Measurements from ENCODE around the gene KLC4. TPM values are rescaled to one million over a fixed set of nuclear protein-coding genes. Genes with fewer than 3 reads are reported as not detected.

Gene KLC4
- total and polyA plus RNA-seq, 12 donors = 17.9 to 43.7 (median 28.3) TPM

DNA sequence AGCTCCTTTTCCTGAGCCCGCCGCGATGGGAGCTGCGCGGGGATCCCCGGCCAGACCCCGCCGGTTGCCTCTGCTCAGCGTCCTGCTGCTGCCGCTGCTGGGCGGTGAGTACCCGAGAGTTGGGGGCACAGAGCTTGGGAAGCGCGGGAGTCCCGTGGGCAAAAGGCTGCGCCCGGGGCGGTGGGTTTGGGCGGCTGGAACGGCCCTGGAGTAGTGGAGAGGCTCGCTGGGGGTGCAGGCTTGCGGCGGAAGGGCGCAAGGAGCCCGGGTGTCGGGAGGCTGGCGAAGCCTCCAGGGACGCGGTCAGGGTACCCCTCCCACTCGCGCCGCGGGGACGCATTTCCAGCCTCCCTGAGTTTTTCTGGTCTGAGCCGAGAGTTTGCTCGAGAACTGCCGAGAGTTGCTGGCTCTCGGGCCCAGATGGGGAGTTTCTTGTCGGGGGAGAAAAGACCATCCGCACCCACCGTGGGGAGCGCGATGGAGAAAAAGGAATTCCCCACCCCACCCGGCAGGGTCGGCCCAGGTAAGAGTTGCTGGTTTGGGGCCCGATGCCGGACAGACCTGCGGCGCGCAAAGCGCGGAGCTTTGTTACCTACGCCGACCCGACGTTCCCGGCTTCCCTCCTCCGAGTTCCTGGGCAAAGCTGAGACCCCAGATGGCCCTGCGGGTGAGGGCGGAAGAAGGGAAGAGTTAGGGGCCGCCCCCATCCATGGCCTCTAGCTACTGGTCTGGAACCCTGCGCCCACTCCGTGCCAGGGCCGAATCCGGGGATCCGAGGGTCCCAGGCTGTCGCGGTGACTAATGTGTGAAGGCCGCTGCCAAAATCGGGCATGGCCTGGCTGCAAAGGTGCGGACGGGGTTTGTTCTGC lies 17.3 kb downstream of the KLC4 start:
- Histone ChIP-seq H3K27me3 (peaks cover 0 to 18% (median 15%) of the 10 kb centered on the region in 7 donors), H3K36me3 (peaks cover 0 to 34% (median 18%) of the 10 kb centered on the region in 9 donors), H3K9me3 (no peaks in the 10 kb centered on the region), H3K4me1 (peaks cover 3 to 18% (median 10%) of the 10 kb centered on the region in 9 donors), H3K27ac (peak overlapping the region in 2 of 10 donors; percentile 5 to 36), H3K4me3 (peak overlapping the region; percentile 28 to 82 (median 58))
- TF ChIP-seq, protein P1, sequence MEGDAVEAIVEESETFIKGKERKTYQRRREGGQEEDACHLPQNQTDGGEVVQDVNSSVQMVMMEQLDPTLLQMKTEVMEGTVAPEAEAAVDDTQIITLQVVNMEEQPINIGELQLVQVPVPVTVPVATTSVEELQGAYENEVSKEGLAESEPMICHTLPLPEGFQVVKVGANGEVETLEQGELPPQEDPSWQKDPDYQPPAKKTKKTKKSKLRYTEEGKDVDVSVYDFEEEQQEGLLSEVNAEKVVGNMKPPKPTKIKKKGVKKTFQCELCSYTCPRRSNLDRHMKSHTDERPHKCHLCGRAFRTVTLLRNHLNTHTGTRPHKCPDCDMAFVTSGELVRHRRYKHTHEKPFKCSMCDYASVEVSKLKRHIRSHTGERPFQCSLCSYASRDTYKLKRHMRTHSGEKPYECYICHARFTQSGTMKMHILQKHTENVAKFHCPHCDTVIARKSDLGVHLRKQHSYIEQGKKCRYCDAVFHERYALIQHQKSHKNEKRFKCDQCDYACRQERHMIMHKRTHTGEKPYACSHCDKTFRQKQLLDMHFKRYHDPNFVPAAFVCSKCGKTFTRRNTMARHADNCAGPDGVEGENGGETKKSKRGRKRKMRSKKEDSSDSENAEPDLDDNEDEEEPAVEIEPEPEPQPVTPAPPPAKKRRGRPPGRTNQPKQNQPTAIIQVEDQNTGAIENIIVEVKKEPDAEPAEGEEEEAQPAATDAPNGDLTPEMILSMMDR (IDR thresholded peaks at IDR 0.05) = no peak
- WGBS, 2 donors = 1 to 2% methylated on average over 70 to 72 of the region's 72 CpGs
- ATAC-seq = peak in 5 of 8 donors; percentile 13 to 41 (median 28)
- intact Hi-C loops (cut with DNase I) = loop anchor here in 2 of 10 donors (5.0 to 10.0 kb wide), 2 partner anchors 58 to 494 kb away; no protein-coding TSS in a partner anchor
- DNase-seq = no peak

DNA sequence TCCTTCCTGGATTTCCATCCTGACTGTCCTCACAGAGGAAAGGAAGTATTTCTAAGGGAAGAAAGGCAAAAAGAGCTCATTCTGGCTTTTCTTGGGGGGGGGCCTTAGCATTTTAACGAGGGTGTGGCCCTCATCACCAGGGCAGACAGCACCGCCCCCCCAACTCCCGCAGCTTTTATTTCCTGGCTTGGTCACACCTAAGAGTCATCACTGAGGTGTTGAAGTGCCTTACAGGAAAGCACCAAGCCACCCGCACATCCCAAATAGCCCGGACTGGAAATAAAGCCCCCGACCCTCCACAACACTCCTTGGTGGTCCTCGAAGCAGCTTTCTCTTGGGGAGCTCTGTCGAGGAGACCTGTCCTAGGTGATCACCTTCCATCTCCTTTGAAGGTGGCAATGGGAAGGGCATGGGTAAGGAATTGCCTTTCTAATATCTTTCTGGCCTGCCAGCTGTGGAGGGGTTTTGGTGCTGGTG lies 17.9 kb downstream of the KLC4 start:
- intact Hi-C loops (cut with DNase I) = loop anchor here in 2 of 10 donors (5.0 to 10.0 kb wide), 2 partner anchors 57 to 495 kb away; no protein-coding TSS in a partner anchor
- H3K27ac ChIP-seq = no peak overlapping the region
- ATAC-seq = no peak
- H3K4me1 ChIP-seq = peaks cover 3 to 18% (median 10%) of the 10 kb centered on the region in 9 donors
- H3K9me3 ChIP-seq = no peaks in the 10 kb centered on the region
- H3K27me3 ChIP-seq = peaks cover 0 to 18% (median 15%) of the 10 kb centered on the region in 7 donors
- no peak for DNase-seq
- WGBS, 2 donors = 40 to 45% methylated on average over 8 of the region's 8 CpGs
- H3K36me3 ChIP-seq = peaks cover 0 to 27% (median 13%) of the 10 kb centered on the region in 9 donors
- peak overlapping the region in 8 of 10 donors; percentile 28 to 82 (median 60) for H3K4me3 ChIP-seq
- TF ChIP-seq, protein P1 (IDR thresholded peaks at IDR 0.05) = no peak

DNA sequence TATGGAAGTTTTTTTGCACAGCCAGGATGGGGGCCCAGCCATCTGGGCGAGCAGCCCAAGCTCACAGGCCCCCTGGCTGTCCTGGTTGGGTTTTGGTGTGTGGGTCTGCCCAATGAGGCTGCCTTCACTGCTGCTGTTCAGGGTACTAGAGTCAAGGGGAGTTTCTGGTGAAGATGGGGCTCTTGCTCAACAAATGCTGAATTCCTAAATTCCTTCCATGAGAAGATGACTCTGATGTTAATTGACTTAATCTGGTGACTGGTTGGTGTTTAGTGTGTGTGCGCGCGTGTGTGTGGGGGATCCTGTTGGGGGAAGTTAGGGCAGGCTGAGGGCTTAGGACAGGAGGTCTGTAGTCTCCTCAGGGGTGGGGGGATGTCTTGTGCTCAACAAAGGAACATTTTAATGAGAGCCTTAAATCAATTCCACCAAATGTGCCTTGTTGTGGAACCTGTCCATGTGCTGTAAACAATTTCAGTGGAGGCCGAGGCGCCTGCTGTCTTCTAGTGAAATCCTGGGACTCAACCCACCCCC lies 18.6 kb downstream of the KLC4 start:
- no peak for DNase-seq
- Histone ChIP-seq H3K4me3 (no peak overlapping the region), H3K36me3 (peaks cover 0 to 20% (median 7%) of the 10 kb centered on the region in 9 donors), H3K4me1 (peaks cover 3 to 18% (median 10%) of the 10 kb centered on the region in 9 donors), H3K9me3 (no peaks in the 10 kb centered on the region), H3K27ac (no peak overlapping the region), H3K27me3 (peaks cover 0 to 18% (median 15%) of the 10 kb centered on the region in 7 donors)
- WGBS, 2 donors = 94% methylated on average over 6 of the region's 6 CpGs
- TF ChIP-seq, protein P1 (IDR thresholded peaks at IDR 0.05) = no peak
- intact Hi-C loops (cut with DNase I) = loop anchor here in 2 of 10 donors (5.0 to 10.0 kb wide), 2 partner anchors 57 to 496 kb away; no protein-coding TSS in a partner anchor
- ATAC-seq = no peak

DNA sequence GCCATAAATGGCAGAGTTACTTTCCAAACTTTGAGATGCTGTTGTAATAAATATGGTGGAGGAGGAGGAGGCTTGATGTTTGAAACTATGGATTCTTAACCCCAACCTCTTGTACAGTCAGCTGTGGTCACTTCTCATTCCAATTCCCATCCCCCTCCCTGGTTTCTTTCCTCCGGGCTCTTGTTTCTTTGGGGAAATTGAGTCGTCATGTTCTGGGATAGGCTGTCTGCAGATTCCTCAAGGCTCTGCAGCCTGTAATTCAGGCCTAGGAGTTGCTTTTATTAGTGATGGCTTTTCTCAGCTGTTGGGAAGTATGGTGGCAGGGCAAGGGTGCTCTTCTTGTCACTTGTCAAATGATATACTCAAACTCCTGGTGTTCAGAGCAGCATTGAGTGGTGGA lies 19.3 kb downstream of the KLC4 start:
- Histone ChIP-seq H3K36me3 (peaks cover 0 to 14% (median under 1%) of the 10 kb centered on the region in 9 donors), H3K4me3 (no peak overlapping the region), H3K27me3 (peaks cover 0 to 18% (median 15%) of the 10 kb centered on the region in 7 donors), H3K9me3 (no peaks in the 10 kb centered on the region), H3K4me1 (peaks cover 3 to 18% (median 10%) of the 10 kb centered on the region in 9 donors), H3K27ac (no peak overlapping the region)
- ATAC-seq (no peak), DNase-seq (no peak)
- TF ChIP-seq, protein P1 (IDR thresholded peaks at IDR 0.05) = no peak
- 85 to 95% methylated on average over 2 of the region's 2 CpGs for WGBS, 2 donors
- intact Hi-C loops (cut with DNase I) = loop anchor here in 2 of 10 donors (5.0 to 10.0 kb wide), 2 partner anchors 56 to 496 kb away; no protein-coding TSS in a partner anchor

Measured in heart right ventricle (tissue), 16 donors.